Caco-2 (cell line): ENCODE data around the gene COL4A2. TPM values are rescaled to one million over a fixed set of nuclear protein-coding genes. Genes with fewer than 3 reads are reported as not detected.

Source experiments
- BruUV-seq: library from RNA; stranded (reverse); fragments of 400-500 nt; replicated peaks from 2 replicates; lab custom pipeline; 2021; lab: Mats Ljungman, UMichigan
- CTCF ChIA-PET: fragments of 300-600 bp; sonication (Branson Sonifier 250); formaldehyde crosslinking; loops from one replicate; lab custom pipeline; 2022; ENCODE audit warnings: antibody characterized with exemption; lab: Charles Lee
- POLR2A ChIA-PET: fragments of 300-600 bp; sonication (Branson Sonifier 250); formaldehyde crosslinking; loops from one replicate; lab custom pipeline; 2022; ENCODE audit warnings: antibody characterized with exemption; lab: Charles Lee
- DNase-seq, 2 experiments: peaks; one replicate each; pipeline versions ENCODE4 v3.0.0 to v3.0.0-alpha.2; 2020 to 2022
- H3K27me3 ChIP-seq: replicated peaks from 2 replicates; pipeline ENCODE4 v1.6.0; 2011; ENCODE audit warnings: low read length; ENCODE audit not compliant: control insufficient read depth, insufficient read depth
- H3K36me3 ChIP-seq: 2 replicates; pipeline ENCODE4 v1.5.1; 2011; ENCODE audit warnings: low read length; ENCODE audit not compliant: control insufficient read depth, insufficient read depth
- H3K4me1 ChIP-seq: fragments of 250-450 bp; sonication (Bioruptor Pico); 2 replicates; pipeline ENCODE4 v1.5.1; 2020; ENCODE audit warnings: mild to moderate bottlenecking
- H3K4me3 ChIP-seq: 2 replicates; pipeline ENCODE4 v1.5.1; 2011; ENCODE audit warnings: low read depth, mild to moderate bottlenecking, control low read depth, low read length
- H3K9me3 ChIP-seq: fragments of 250-450 bp; sonication (Bioruptor Pico); 2 replicates; pipeline ENCODE4 v1.5.1; 2020; ENCODE audit warnings: mild to moderate bottlenecking, moderate library complexity
- H3K27ac Mint-ChIP-seq: one replicate; pipeline ENCODE4 v1.8.0; 2022; ENCODE audit warnings: mixed read lengths; ENCODE audit not compliant: unreplicated experiment
- H3K27me3 Mint-ChIP-seq: one replicate; pipeline ENCODE4 v1.8.0; 2022; ENCODE audit warnings: mixed read lengths; ENCODE audit not compliant: insufficient read depth, unreplicated experiment
- H3K36me3 Mint-ChIP-seq: one replicate; pipeline ENCODE4 v1.8.0; 2022; ENCODE audit warnings: mild to moderate bottlenecking, mixed read lengths; ENCODE audit not compliant: insufficient read depth, unreplicated experiment
- H3K4me1 Mint-ChIP-seq: one replicate; pipeline ENCODE4 v1.8.0; 2022; ENCODE audit warnings: low read depth, mixed read lengths; ENCODE audit not compliant: unreplicated experiment
- H3K4me3 Mint-ChIP-seq: one replicate; pipeline ENCODE4 v1.8.0; 2022; ENCODE audit warnings: mild to moderate bottlenecking, moderate library complexity, mixed read lengths; ENCODE audit not compliant: unreplicated experiment
- H3K9me3 Mint-ChIP-seq: one replicate; pipeline ENCODE4 v1.8.0; 2022; ENCODE audit warnings: mixed read lengths; ENCODE audit not compliant: unreplicated experiment
- CTCF ChIP-seq, 2 experiments: fragments of 200-600 bp in 1 of 2; IDR thresholded peaks; 1 replicate in 1 of 2; 2 replicates in 1 of 2; pipeline versions ENCODE4 v1.5.1 to v1.8.0; 2011 to 2022; ENCODE audit warnings: antibody characterized with exemption in 1 of 2, control low read depth in 1 of 2, inconsistent platforms in 1 of 2, low read depth in 1 of 2, low read length in 1 of 2, mild to moderate bottlenecking in 1 of 2, moderate library complexity in 1 of 2; ENCODE audit not compliant: insufficient read depth in 1 of 2, severe bottlenecking in 1 of 2, unreplicated experiment in 1 of 2
- intact Hi-C: fragments of 100-400 bp; cut with micrococcal nuclease; formaldehyde crosslinking; loops from one replicate; pipeline ENCODE4 v1.10.0; 2022; ENCODE audit not compliant: unreplicated experiment
- total RNA-seq: library from RNA; stranded (reverse); gene quantifications from 2 replicates; pipeline ENCODE4 v1.2.3, GENCODE V29; 2022

Gene COL4A2
- total RNA-seq, 1 experiment from 2014 or later, result 19.2 TPM

GRCh38 chr13:110317496-110318195 lies 10.6 kb downstream of the COL4A2 start:
- Histone ChIP-seq H3K4me3 (no peak overlapping the region), H3K27me3 (no peaks in the 10 kb centered on the region), H3K36me3 (no peaks in the 10 kb centered on the region), H3K4me1 (peaks cover 39% of the 10 kb centered on the region), H3K9me3 (no peaks in the 10 kb centered on the region; the same call in 1 of the 2 replicates)
- CTCF ChIA-PET, result no interaction called here
- intact Hi-C loops, result loop anchor here (10.0 kb wide), 1 partner anchor 597 kb away; the partner anchor contains the start of gene ANKRD10
- Mint-ChIP-seq H3K27me3 (no peaks in the 10 kb centered on the region), H3K4me3 (no peak overlapping the region), H3K36me3 (peaks cover 5% of the 10 kb centered on the region), H3K4me1 (peaks cover 39% of the 10 kb centered on the region), H3K9me3 (peaks cover 11% of the 10 kb centered on the region), H3K27ac (no peak overlapping the region)
- no TSS peak for BruUV-seq
- POLR2A ChIA-PET, result no interaction called here
- no peak for TF ChIP-seq CTCF (IDR thresholded peaks at IDR 0.05; ENCODE audit: insufficient read depth in 1 of 2, low read depth in 1 of 2, low read length in 1 of 2, severe bottlenecking in 1 of 2, unreplicated experiment in 1 of 2)
- no peak for DNase-seq

GRCh38 chr13:110318920-110319319 lies 11.8 kb downstream of the COL4A2 start:
- Histone ChIP-seq H3K9me3 (no peaks in the 10 kb centered on the region; the same call in 1 of the 2 replicates), H3K4me3 (no peak overlapping the region), H3K27me3 (no peaks in the 10 kb centered on the region), H3K4me1 (peaks cover 31% of the 10 kb centered on the region), H3K36me3 (no peaks in the 10 kb centered on the region)
- H3K4me1 Mint-ChIP-seq, result peaks cover 35% of the 10 kb centered on the region
- intact Hi-C loops, result loop anchor here (10.0 kb wide), 1 partner anchor 596 kb away; the partner anchor contains the start of gene ANKRD10
- ChIA-PET POLR2A (no interaction called here), CTCF (no interaction called here)
- BruUV-seq, result no TSS peak
- DNase-seq, result no peak
- no peak overlapping the region for H3K4me3 Mint-ChIP-seq
- peaks cover 5% of the 10 kb centered on the region for H3K36me3 Mint-ChIP-seq
- no peaks in the 10 kb centered on the region for H3K27me3 Mint-ChIP-seq
- no peak overlapping the region for H3K27ac Mint-ChIP-seq
- no peak for TF ChIP-seq CTCF (IDR thresholded peaks at IDR 0.05; ENCODE audit: insufficient read depth in 1 of 2, low read depth in 1 of 2, low read length in 1 of 2, severe bottlenecking in 1 of 2, unreplicated experiment in 1 of 2)
- peaks cover 11% of the 10 kb centered on the region for H3K9me3 Mint-ChIP-seq

- H3K27me3 Mint-ChIP-seq, result no peaks in the 10 kb centered on the region
- H3K9me3 ChIP-seq, result no peaks in the 10 kb centered on the region; the same call in 1 of the 2 replicates
- no peak overlapping the region for H3K4me3 Mint-ChIP-seq
- H3K9me3 Mint-ChIP-seq, result peaks cover 11% of the 10 kb centered on the region
- no peaks in the 10 kb centered on the region for H3K27me3 ChIP-seq
- H3K4me1 ChIP-seq, result peaks cover 26% of the 10 kb centered on the region
- ChIA-PET POLR2A (interaction anchor here (0.6 kb wide), 2 partner anchors 13 to 120 kb away, joined by 3 read pairs; no protein-coding TSS in a partner anchor), CTCF (no interaction called here)
- DNase-seq, result no peak
- TF ChIP-seq CTCF (IDR thresholded peaks at IDR 0.05; ENCODE audit: insufficient read depth in 1 of 2, low read depth in 1 of 2, low read length in 1 of 2, severe bottlenecking in 1 of 2, unreplicated experiment in 1 of 2), result no peak
- no peak overlapping the region for H3K4me3 ChIP-seq
- no peaks in the 10 kb centered on the region for H3K36me3 ChIP-seq
- no peak overlapping the region for H3K27ac Mint-ChIP-seq
- no TSS peak for BruUV-seq
- intact Hi-C loops, result loop anchor here (10.0 kb wide), 1 partner anchor 595 kb away; the partner anchor contains the start of gene ANKRD10
- peaks cover 30% of the 10 kb centered on the region for H3K4me1 Mint-ChIP-seq
- H3K36me3 Mint-ChIP-seq, result peaks cover 5% of the 10 kb centered on the region
Measured at GRCh38 chr13:110319397-110319773, 12.3 kb downstream of the COL4A2 start.
